Measurements from ENCODE around the gene NACA2. TPM values are rescaled to one million over a fixed set of nuclear protein-coding genes. Genes with fewer than 3 reads are reported as not detected.
"Not testable (repeated sequence)": the region's sequence is repeated elsewhere in the genome, so short reads cannot be mapped to it uniquely, and the experiment has no call there.

The NACA2 gene
- total RNA-seq, 1 donor, result not detected

GRCh38 chr17:61556224-61557188, 34.5 kb downstream of the NACA2 start:
- H3K4me3 ChIP-seq (ENCODE audit: low read depth, low read length), result no peak overlapping the region
- peak; percentile 19 for DNase-seq (ENCODE audit: low read depth)
- TF ChIP-seq CTCF (IDR thresholded peaks at IDR 0.05; ENCODE audit: insufficient read depth, low read depth, low read length), result no peak

- DNase-seq (ENCODE audit: low read depth), result no peak
- no peak for TF ChIP-seq CTCF (IDR thresholded peaks at IDR 0.05; ENCODE audit: insufficient read depth, low read depth, low read length)
- H3K4me3 ChIP-seq (ENCODE audit: low read depth, low read length), result no peak overlapping the region
Measured at GRCh38 chr17:61555127-61555566, 35.9 kb downstream of the NACA2 start.

- no peak for TF ChIP-seq CTCF (IDR thresholded peaks at IDR 0.05; ENCODE audit: insufficient read depth, low read depth, low read length)
- H3K4me3 ChIP-seq (ENCODE audit: low read depth, low read length), result no peak overlapping the region
- DNase-seq (ENCODE audit: low read depth), result no peak
Measured at GRCh38 chr17:61554209-61554608, 36.8 kb downstream of the NACA2 start.

- H3K4me3 ChIP-seq (ENCODE audit: low read depth, low read length); DNase-seq (ENCODE audit: low read depth): not testable (repeated sequence)
Measured at GRCh38 chr17:61552560-61552959, 38.5 kb downstream of the NACA2 start.

GRCh38 chr17:61551255-61551742, 39.7 kb downstream of the NACA2 start:
- peak; percentile 56 for DNase-seq (ENCODE audit: low read depth)
- peak; percentile 77 for TF ChIP-seq CTCF (IDR thresholded peaks at IDR 0.05; ENCODE audit: insufficient read depth, low read depth, low read length)

GRCh38 chr17:61547113-61547512, 43.9 kb downstream of the NACA2 start:
- TF ChIP-seq CTCF (IDR thresholded peaks at IDR 0.05; ENCODE audit: insufficient read depth, low read depth, low read length), result no peak
- DNase-seq (ENCODE audit: low read depth), result no peak

More at GRCh38 chr17:61551255-61551742, 39.7 kb downstream of the NACA2 start:
- H3K4me3 ChIP-seq (ENCODE audit: low read depth, low read length), result no peak overlapping the region

GRCh38 chr17:61545335-61545938, 45.6 kb downstream of the NACA2 start:
- no peak overlapping the region for H3K4me3 ChIP-seq (ENCODE audit: low read depth, low read length)
- no peak for TF ChIP-seq CTCF (IDR thresholded peaks at IDR 0.05; ENCODE audit: insufficient read depth, low read depth, low read length)
- no peak for DNase-seq (ENCODE audit: low read depth)

More at GRCh38 chr17:61547113-61547512, 43.9 kb downstream of the NACA2 start:
- H3K4me3 ChIP-seq (ENCODE audit: low read depth, low read length), result no peak overlapping the region

All from fibroblast of villous mesenchyme (primary cell).